MM.1S (cell line): Measurements from ENCODE around the gene SMOC2.

Experiments
- CTCF ChIP-seq: fragments of 300-600 bp; sonication (generic); IDR thresholded peaks from 2 replicates; pipeline ENCODE4 v1.5.1; 2016; ENCODE audit warnings: antibody characterized with exemption, low read length, mixed read lengths
- EZH2phosphoT487 ChIP-seq: fragments of 300-600 bp; sonication (generic); IDR thresholded peaks from 2 replicates; pipeline ENCODE4 v1.6.1; 2018; ENCODE audit warnings: antibody characterized with exemption, low read length

GRCh38 chr6:168691774-168692173, 250.8 kb downstream of the SMOC2 start:
- TF ChIP-seq CTCF (no peak), EZH2phosphoT487 (no peak)
